Colonic mucosa (tissue), 4 donors: ENCODE results near the gene PHLDA2. TPM values are rescaled to one million over a fixed set of nuclear protein-coding genes. Genes with fewer than 3 reads are reported as not detected.

Experiments used
- DNase-seq: peaks from one replicate; pipeline ENCODE4 v3.0.0-alpha.2; 2020
- H3K27ac ChIP-seq: fragments of 200-600 bp; one replicate; pipeline ENCODE4 v1.8.0; 2021
- H3K27me3 ChIP-seq: fragments of 200-600 bp; one replicate; pipeline ENCODE4 v1.8.0; 2021
- H3K36me3 ChIP-seq: fragments of 200-600 bp; one replicate; pipeline ENCODE4 v1.8.0; 2021
- H3K4me1 ChIP-seq: fragments of 200-600 bp; one replicate; pipeline ENCODE4 v1.8.0; 2021; ENCODE audit warnings: mild to moderate bottlenecking
- H3K4me3 ChIP-seq: fragments of 200-600 bp; one replicate; pipeline ENCODE4 v1.8.0; 2021
- H3K9ac ChIP-seq, 2 donors: one replicate each; pipeline ENCODE4 v1.7.0; 2013; ENCODE audit warnings: control low read depth in 2 of 2, low read depth in 2 of 2, low read length in 2 of 2
- H3K9me3 ChIP-seq: fragments of 200-600 bp; one replicate; pipeline ENCODE4 v1.8.0; 2021
- CTCF ChIP-seq: fragments of 200-600 bp; IDR thresholded peaks from one replicate; pipeline ENCODE4 v1.8.0; 2022; ENCODE audit warnings: antibody characterized with exemption, mild to moderate bottlenecking
- intact Hi-C: fragments of 100-400 bp; cut with DNase I; formaldehyde crosslinking; loops from one replicate; pipeline ENCODE4 v1.14.1; 2022
- total RNA-seq, 2 donors: library from RNA; stranded (reverse); fragmentation: NEBNext Ultra II Directional in 1 of 2; extraction: Animal tissue kit (Norgen Biotek cat#: 25700) in 1 of 2; gene quantifications; one replicate each; pipeline ENCODE4 v1.2.1, GENCODE V29; 2021
- donor health status: healthy.
- donor health status: DM: no; HTN: no; CAD: no.
- donor health status: DM: no; HTN: no; CAD: no.

Gene PHLDA2
- total RNA-seq, 2 donors from 2014 or later: 31.6 to 41.6 TPM

- Histone ChIP-seq H3K36me3 (no peaks in the 10 kb centered on the region), H3K27me3 (peaks cover 8% of the 10 kb centered on the region), H3K4me1 (peaks cover 4% of the 10 kb centered on the region), H3K27ac (no peak overlapping the region), H3K9me3 (no peaks in the 10 kb centered on the region), H3K4me3 (no peak overlapping the region), H3K9ac (no peak overlapping the region)
- no peak for DNase-seq
- intact Hi-C loops: loop anchor here (10.0 kb wide), 1 partner anchor 178 kb away; no protein-coding TSS in a partner anchor
- TF ChIP-seq CTCF: no peak
These were observed 46.7 kb downstream of the PHLDA2 start for GRCh38 chr11:2882396-2883110.

GRCh38 chr11:2881981-2882375 is 47.2 kb downstream of the PHLDA2 start:
- Histone ChIP-seq H3K4me1 (peaks cover 4% of the 10 kb centered on the region), H3K27me3 (peaks cover 8% of the 10 kb centered on the region), H3K27ac (no peak overlapping the region), H3K9me3 (no peaks in the 10 kb centered on the region), H3K36me3 (no peaks in the 10 kb centered on the region), H3K4me3 (no peak overlapping the region), H3K9ac (no peak overlapping the region)
- DNase-seq: no peak
- intact Hi-C loops: loop anchor here (10.0 kb wide), 1 partner anchor 177 kb away; no protein-coding TSS in a partner anchor
- TF ChIP-seq CTCF: no peak

GRCh38 chr11:2881076-2881980 is 47.9 kb downstream of the PHLDA2 start:
- no peak overlapping the region for H3K4me3 ChIP-seq
- no peak overlapping the region for H3K9ac ChIP-seq
- no peak for TF ChIP-seq CTCF
- H3K27ac ChIP-seq: no peak overlapping the region
- H3K9me3 ChIP-seq: no peaks in the 10 kb centered on the region
- intact Hi-C loops: loop anchor here (10.0 kb wide), 1 partner anchor 177 kb away; no protein-coding TSS in a partner anchor
- no peaks in the 10 kb centered on the region for H3K36me3 ChIP-seq
- DNase-seq: no peak
- peaks cover 2% of the 10 kb centered on the region for H3K4me1 ChIP-seq
- H3K27me3 ChIP-seq: peaks cover 8% of the 10 kb centered on the region

GRCh38 chr11:2880646-2881045 is 48.6 kb downstream of the PHLDA2 start:
- Histone ChIP-seq H3K9ac (no peak overlapping the region), H3K9me3 (no peaks in the 10 kb centered on the region), H3K27me3 (peaks cover 8% of the 10 kb centered on the region), H3K4me1 (no peaks in the 10 kb centered on the region), H3K27ac (no peak overlapping the region), H3K4me3 (no peak overlapping the region), H3K36me3 (no peaks in the 10 kb centered on the region)
- DNase-seq: no peak
- intact Hi-C loops: loop anchor here (10.0 kb wide), 1 partner anchor 176 kb away; no protein-coding TSS in a partner anchor
- TF ChIP-seq CTCF: no peak

GRCh38 chr11:2878782-2879181 is 50.4 kb downstream of the PHLDA2 start:
- TF ChIP-seq CTCF: no peak
- no peaks in the 10 kb centered on the region for H3K4me1 ChIP-seq
- no peak for DNase-seq
- H3K27me3 ChIP-seq: peaks cover 3% of the 10 kb centered on the region
- H3K9me3 ChIP-seq: no peaks in the 10 kb centered on the region
- no peak overlapping the region for H3K4me3 ChIP-seq
- intact Hi-C loops: no loop called here
- no peak overlapping the region for H3K27ac ChIP-seq
- no peaks in the 10 kb centered on the region for H3K36me3 ChIP-seq
- H3K9ac ChIP-seq: no peak overlapping the region

Other genes with a start within 250 kb of the PHLDA2 start
- 1 to 10 TPM in 1 of 2 donors, under 1 TPM in 1; 0.77 to 1.5 TPM for gene KCNQ1OT1, start 229.4 kb downstream of the PHLDA2 start, total RNA-seq
- 10 to 100 TPM; 10.9 to 18.2 TPM for gene CDKN1C, start 43.6 kb downstream of the PHLDA2 start, total RNA-seq
- gene NAP1L4, start 62.9 kb upstream of the PHLDA2 start, total RNA-seq: 100 to 1,000 TPM in 1 of 2 donors, 10 to 100 TPM in 1; 96.1 to 134 TPM
- 10 to 100 TPM; 48.4 to 74.3 TPM for gene CARS1, start 128.0 kb upstream of the PHLDA2 start, total RNA-seq
- 10 to 100 TPM; 34.0 to 69.5 TPM for gene OSBPL5, start 235.9 kb upstream of the PHLDA2 start, total RNA-seq